HL-60 (cell line): ENCODE data around the gene NHERF1.

Experiments used
- DNase-seq, 2 experiments: peaks; one replicate each; pipeline ENCODE4 v3.0.0-alpha.2; 2010 to 2020; ENCODE audit warnings: low read depth in 1 of 2, low spot score in 1 of 2
- H3K27ac ChIP-seq: fragments of 250-450 bp; sonication (Bioruptor Pico); replicated peaks from 2 replicates; pipeline ENCODE4 v1.5.1; 2020; ENCODE audit warnings: mild to moderate bottlenecking, moderate library complexity
- H3K27me3 ChIP-seq: fragments of 250-450 bp; sonication (Bioruptor Pico); 2 replicates; pipeline ENCODE4 v1.5.1; 2021; ENCODE audit warnings: mild to moderate bottlenecking, moderate library complexity; ENCODE audit not compliant: insufficient read depth, poor library complexity, severe bottlenecking
- H3K4me3 ChIP-seq: replicated peaks from 2 replicates; pipeline ENCODE4 v1.5.1; 2011; ENCODE audit warnings: mild to moderate bottlenecking, control low read depth, low read length; ENCODE audit not compliant: insufficient read depth
- GABPA ChIP-seq: IDR thresholded peaks from 2 replicates; pipeline ENCODE4 v1.6.1; 2012; ENCODE audit warnings: low read depth
- POLR2AphosphoS5 ChIP-seq: IDR thresholded peaks from 2 replicates; pipeline ENCODE4 v1.6.1; 2012; ENCODE audit warnings: low read depth
- SPI1 ChIP-seq: IDR thresholded peaks from 2 replicates; pipeline ENCODE4 v1.6.1; 2012; ENCODE audit warnings: low read depth, mild to moderate bottlenecking, borderline replicate concordance
- TF ChIP-seq, protein P1 (sequence below): IDR thresholded peaks from 2 replicates; pipeline ENCODE4 v1.6.1; 2012; ENCODE audit warnings: low read depth; ENCODE audit not compliant: insufficient replicate concordance
- TF ChIP-seq, protein P2 (sequence below): IDR thresholded peaks from one replicate; pipeline ENCODE4 v1.5.1; 2011; ENCODE audit warnings: low read length, control low read depth, inconsistent platforms; ENCODE audit not compliant: insufficient read depth

The NHERF1 gene

DNA sequence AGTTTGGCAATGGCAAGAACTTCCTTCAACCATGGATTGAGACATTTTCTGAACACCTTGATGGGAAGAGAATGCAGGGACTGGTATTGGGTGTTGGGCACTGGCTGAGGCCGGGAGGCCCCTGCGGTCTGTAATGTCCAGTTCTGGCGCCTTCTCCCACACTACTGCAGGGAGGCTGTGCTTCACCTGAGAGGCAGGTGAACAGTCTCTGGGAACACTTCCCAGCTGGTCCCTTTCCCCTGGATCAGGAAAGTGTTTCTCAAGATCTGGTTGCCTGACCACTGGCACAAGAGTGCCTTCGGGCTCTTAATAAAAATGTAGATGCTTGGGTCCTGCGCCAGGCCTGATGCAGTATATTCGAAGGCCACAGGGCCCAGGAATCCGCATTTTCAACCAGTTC is 56.3 kb downstream of the NHERF1 start:
- no peak overlapping the region for H3K4me3 ChIP-seq
- DNase-seq = no peak
- TF ChIP-seq, protein P1, sequence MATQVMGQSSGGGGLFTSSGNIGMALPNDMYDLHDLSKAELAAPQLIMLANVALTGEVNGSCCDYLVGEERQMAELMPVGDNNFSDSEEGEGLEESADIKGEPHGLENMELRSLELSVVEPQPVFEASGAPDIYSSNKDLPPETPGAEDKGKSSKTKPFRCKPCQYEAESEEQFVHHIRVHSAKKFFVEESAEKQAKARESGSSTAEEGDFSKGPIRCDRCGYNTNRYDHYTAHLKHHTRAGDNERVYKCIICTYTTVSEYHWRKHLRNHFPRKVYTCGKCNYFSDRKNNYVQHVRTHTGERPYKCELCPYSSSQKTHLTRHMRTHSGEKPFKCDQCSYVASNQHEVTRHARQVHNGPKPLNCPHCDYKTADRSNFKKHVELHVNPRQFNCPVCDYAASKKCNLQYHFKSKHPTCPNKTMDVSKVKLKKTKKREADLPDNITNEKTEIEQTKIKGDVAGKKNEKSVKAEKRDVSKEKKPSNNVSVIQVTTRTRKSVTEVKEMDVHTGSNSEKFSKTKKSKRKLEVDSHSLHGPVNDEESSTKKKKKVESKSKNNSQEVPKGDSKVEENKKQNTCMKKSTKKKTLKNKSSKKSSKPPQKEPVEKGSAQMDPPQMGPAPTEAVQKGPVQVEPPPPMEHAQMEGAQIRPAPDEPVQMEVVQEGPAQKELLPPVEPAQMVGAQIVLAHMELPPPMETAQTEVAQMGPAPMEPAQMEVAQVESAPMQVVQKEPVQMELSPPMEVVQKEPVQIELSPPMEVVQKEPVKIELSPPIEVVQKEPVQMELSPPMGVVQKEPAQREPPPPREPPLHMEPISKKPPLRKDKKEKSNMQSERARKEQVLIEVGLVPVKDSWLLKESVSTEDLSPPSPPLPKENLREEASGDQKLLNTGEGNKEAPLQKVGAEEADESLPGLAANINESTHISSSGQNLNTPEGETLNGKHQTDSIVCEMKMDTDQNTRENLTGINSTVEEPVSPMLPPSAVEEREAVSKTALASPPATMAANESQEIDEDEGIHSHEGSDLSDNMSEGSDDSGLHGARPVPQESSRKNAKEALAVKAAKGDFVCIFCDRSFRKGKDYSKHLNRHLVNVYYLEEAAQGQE = no peak
- no peaks in the 10 kb centered on the region for H3K27me3 ChIP-seq
- no peak overlapping the region for H3K27ac ChIP-seq

DNA sequence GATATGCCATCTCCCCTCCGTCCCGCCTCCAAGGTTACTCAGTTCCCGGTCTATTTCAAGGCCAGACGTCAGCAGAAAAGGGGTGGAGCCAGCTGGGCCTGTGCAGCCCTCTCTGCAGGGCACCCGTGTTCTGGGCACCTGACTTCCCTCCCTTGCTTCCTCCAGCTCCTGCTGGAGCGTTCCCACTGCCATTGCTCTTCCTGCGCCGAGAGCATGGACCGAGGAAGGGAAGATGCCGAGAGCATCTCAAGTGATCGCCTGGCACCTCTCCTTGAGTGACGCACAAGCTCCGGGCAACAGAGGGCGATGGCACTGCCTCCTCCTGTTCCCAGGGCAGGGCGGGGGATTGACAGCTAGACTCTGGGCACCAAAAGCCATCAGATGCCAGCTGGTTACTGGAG is 57.2 kb downstream of the NHERF1 start:
- Histone ChIP-seq H3K27ac (no peak overlapping the region), H3K4me3 (no peak overlapping the region), H3K27me3 (no peaks in the 10 kb centered on the region)
- TF ChIP-seq GABPA = no peak
- TF ChIP-seq, protein P1 = no peak
- TF ChIP-seq, protein P2, sequence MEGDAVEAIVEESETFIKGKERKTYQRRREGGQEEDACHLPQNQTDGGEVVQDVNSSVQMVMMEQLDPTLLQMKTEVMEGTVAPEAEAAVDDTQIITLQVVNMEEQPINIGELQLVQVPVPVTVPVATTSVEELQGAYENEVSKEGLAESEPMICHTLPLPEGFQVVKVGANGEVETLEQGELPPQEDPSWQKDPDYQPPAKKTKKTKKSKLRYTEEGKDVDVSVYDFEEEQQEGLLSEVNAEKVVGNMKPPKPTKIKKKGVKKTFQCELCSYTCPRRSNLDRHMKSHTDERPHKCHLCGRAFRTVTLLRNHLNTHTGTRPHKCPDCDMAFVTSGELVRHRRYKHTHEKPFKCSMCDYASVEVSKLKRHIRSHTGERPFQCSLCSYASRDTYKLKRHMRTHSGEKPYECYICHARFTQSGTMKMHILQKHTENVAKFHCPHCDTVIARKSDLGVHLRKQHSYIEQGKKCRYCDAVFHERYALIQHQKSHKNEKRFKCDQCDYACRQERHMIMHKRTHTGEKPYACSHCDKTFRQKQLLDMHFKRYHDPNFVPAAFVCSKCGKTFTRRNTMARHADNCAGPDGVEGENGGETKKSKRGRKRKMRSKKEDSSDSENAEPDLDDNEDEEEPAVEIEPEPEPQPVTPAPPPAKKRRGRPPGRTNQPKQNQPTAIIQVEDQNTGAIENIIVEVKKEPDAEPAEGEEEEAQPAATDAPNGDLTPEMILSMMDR = no peak
- TF ChIP-seq POLR2AphosphoS5 = no peak
- no peak for TF ChIP-seq SPI1
- no peak for DNase-seq

DNA sequence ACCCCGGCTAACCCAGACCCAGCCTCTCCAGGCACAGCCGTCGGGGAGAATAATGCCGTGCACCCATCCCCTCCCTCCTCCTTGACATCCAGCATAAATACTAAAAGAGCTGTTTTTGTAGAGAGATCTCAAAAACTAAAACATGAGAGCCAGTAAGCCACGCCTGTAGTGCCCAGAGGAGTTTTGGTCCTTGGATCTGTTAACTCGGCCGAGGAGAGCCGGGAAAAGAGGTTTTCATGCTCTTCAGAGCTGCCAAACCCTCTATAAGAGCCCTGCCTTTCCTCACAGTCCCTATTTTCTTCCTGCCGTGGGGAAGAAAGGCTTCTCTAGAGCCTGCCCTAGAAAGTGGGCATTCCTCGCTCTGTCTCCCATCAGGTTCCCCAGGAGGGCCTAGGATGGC is 57.9 kb downstream of the NHERF1 start:
- H3K4me3 ChIP-seq = no peak overlapping the region
- H3K27me3 ChIP-seq = no peaks in the 10 kb centered on the region
- no peak overlapping the region for H3K27ac ChIP-seq
- DNase-seq = no peak
- TF ChIP-seq POLR2AphosphoS5 = no peak
- TF ChIP-seq, protein P2 = no peak
- no peak for TF ChIP-seq GABPA
- TF ChIP-seq, protein P1 = no peak
- no peak for TF ChIP-seq SPI1

DNA sequence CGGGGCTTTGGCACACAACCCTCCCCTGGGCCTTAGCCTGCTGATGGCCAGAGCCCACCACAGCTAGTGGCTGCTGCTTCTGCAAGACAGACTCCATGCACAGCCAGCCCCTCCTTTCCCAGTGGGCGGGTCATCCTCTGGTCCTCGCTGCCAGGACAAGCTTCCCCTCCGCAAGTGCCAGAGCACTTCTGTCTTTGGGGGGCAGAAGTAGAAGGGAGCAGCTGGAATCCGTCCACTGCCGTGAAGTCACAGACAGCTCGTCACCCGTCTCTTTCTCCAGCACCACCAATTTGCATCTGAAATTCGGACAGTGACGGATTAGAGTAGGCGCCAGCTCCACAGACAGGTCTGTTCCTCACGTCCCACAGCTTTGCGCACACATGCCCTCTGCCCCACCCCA is 59.0 kb downstream of the NHERF1 start:
- no peak overlapping the region for H3K27ac ChIP-seq
- no peaks in the 10 kb centered on the region for H3K27me3 ChIP-seq
- TF ChIP-seq, protein P2 = no peak
- TF ChIP-seq GABPA = no peak
- DNase-seq = no peak
- H3K4me3 ChIP-seq = no peak overlapping the region
